HG03103 (cell line): ENCODE measurements around the gene SLC49A3.
"Not testable (repeated sequence)": the region's sequence is repeated elsewhere in the genome, so short reads cannot be mapped to it uniquely, and the experiment has no call there.

Experiments used
- ATAC-seq: cut with Tn5 transposase; IDR thresholded peaks from one replicate; pipeline ENCODE4 v1.9.1; 2021; ENCODE audit warnings: low read depth; ENCODE audit not compliant: unreplicated experiment

Gene SLC49A3

DNA sequence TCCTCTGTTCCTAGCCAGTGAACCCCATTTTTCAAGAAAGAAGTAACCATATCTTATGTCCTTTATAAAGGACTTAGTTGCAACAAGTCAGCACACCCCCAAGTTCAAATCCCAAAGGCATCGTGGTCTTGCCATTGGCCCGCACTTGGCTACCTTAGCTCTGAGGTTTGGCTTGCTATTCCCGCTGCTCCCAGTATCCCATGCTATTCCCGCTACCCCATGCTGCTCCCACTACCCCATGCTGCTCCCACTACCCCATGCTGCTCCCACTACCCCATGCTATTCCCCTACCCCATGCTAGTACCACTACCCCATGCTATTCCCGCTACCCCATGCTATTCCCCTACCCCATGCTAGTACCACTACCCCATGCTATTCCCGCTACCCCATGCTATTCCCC is 20.7 kb downstream of the SLC49A3 start:
- not testable (repeated sequence) for ATAC-seq

DNA sequence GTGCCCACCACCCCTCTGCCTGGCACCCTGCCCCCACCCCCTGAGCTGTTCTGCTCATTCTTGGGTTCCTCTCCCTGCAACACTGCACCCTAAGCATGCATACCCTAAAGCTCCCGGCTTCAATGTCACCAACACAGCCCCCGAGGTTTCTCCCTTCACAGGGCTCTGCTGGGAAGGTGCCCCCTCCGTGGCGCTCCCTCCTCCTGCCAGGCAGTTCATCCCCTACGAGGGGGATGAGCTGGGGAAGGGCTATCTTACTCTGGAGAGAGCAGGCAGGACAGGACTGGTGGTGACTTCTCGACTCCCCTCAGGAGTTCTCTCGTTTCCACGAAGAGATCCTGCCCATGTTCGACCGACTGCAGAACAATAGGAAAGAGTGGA is 21.4 kb downstream of the SLC49A3 start:
- no peak for ATAC-seq

DNA sequence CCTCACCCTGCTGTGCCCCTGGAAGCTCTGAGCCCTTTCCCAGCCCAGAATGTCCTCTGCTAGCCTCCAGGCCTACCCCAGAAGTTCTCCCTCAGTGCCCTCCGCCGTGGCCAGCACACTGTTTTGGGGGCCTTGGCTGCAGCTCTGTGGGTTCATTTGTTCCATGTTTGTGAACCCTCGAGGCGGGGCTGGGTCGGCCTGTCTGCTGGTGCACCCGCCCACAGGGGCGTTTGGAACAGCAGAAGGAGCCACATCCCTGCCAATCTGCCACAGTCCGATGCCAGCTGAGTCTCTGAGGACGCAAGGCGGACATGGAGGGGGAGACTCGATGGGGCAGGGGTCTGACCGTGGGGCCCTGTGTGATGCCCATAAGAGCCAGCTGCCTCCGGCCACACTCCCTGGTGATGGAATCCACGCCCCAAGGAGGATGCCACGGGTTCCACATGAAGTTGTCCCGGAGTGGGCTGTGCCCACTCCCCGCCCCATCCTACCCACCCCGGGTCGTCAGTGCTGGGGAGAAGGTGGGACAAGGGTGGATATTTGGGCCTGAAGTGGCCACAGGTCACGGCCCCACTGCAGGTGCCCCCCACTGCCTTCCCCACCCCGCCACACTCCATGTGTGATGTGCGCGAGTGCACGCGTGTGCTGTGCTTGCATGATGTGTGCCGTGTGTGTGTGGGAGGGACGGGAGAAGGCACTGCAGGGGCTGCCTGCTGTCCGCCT is 22.0 kb downstream of the SLC49A3 start:
- ATAC-seq = no peak

DNA sequence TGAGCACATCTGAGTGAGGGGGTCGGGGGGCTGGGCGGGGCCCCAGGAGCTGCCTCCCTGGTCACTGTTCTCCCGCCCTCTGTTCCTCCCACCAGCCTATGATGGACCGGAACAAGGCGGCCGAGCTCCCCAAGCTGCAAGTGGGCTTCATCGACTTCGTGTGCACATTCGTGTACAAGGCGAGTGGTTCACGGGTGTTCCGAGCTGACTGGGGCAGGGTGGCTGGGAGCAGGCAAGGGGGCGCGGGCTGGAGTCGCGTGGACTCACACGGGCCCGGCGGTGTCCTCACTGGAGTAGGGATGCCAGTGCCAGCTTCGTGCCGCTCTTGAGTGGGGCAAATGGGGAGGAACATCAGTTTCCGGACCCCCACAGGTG is 22.5 kb downstream of the SLC49A3 start:
- no peak for ATAC-seq

DNA sequence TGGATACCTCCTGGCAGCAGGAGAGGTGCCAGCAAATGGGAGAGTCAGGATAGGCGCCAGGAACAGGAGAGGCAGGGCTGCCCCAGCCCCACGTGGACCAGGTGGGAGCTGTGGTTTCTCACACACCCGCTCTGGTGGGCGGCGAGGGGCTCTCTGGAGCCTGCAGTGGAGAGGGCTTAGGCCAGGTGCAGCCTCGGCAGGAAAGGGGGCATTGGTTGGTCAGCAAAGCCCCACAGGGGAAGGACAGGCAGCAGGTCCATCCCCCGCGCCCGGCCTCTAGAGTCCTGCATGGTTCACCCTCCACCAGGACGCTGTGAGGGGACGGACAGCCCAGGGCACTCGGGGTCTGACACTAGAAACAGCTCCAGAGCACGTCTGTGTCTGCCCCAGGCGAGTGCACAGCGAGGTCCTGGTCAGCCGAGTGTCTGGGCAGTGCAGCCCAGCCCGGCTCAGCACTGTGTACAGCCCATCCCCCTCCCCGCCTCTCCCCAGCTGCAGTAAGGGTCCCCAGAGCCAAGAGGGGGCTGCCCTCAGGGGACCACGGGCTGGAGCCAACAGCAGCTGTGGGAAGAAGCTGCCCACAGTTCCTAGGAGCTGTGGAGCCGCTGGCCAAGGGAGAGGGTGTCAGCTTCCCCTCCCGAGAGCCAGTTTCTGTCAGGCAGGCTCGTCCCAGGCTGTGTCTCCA is 23.1 kb downstream of the SLC49A3 start:
- no peak for ATAC-seq

DNA sequence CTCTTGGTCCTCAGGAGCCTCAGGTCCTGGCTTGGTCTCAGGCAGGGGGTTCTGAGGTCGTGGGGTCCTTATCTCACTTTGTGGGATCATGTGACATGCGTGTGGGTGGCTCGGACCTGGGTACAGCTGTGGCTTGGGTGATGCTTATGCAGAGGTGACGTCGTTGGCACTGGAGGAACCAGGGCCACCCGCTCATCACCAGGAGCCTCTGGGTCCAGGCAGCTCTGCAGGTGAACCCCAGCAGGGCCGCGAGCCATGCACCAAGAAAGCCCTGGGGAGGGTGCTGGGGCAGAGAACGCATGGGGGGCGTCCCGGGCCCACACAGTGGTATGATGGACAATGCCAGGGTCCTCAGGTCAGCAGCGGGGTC is 23.6 kb downstream of the SLC49A3 start:
- no peak for ATAC-seq

DNA sequence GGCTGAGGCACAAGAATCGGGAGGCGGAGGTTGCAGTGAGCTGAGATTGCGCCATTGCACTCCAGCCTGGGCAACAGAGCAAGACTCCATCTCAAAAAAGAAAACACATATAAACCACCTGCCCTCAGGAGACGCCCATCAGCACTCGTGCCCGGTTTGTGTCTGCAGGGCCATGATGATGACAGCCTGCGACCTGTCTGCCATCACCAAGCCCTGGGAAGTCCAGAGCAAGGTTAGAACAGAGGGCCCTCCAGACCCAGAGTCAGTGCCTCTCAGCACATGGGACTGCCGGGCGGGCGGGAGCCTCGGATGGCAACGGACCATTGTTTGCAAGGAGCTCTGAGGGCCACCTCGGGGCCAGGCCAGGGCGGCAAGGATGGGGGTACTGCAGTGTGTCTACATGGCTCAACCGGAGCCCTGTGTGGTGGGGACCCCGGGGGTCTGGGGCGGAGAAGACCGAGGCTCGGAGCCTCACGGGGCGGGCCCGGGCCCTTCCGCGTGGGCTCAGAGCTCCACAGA is 24.2 kb downstream of the SLC49A3 start:
- no peak for ATAC-seq

DNA sequence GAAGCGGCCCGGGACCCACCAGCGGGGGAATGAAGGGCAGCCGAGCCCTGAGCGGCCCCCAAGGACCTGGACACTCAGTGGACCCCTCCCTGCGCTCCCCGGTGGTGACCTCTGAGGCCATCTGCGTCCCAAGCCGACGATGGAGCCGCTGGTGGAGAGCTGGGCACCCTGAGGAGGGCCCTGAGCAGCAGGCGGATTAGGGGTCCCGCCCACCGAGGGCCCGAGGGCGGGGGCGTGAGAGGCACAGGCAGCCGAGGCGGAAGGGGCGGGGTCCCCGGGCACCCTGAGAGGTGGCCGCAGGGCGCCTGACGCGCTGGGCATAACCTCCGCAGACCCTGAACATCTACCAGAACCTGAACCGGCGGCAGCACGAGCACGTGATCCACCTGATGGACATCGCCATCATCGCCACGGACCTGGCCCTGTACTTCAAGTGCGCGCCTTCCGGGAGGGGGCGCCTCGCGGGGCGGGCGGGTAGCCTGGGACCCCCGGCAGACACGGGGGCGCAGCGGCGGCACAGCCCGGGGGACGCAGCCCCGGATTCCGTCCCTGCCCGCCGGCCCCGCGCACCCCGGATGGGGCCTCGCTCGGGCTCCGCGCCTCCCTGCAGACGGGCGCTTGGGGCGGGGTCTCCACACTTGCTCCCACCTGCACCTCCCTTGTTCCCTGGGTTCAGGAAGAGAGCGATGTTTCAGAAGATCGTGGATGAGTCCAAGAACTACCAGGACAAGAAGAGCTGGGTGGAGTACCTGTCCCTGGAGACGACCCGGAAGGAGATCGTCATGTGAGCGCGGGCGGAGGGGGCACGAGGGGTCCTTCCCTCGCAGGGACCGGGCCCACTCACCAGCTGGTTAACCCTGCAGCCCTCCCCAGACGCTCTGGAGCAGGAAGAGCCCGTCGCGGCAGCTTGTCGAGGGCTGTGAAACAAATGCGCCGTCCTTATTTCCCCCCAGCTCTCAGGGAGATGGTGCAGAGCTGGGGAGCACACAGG is 25.2 kb downstream of the SLC49A3 start:
- ATAC-seq = peak; percentile 66

DNA sequence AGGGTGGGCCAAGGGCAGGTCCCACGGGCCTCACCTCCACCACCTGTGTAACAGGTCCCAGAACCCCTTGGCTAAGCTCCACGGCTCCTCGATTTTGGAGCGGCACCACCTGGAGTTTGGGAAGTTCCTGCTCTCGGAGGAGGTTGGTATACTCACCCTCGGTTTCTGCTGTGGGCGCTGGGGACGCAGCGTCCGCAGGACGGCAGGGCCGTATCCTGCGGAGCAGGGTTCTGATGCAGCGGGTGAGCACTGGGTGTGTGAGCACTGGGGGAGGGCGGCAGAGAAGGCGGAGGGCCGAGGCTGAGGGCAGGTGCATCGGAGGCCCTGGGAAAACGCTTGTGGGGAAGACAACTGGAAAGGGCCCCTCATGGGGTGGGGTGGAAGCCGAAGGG is 25.9 kb downstream of the SLC49A3 start:
- no peak for ATAC-seq

DNA sequence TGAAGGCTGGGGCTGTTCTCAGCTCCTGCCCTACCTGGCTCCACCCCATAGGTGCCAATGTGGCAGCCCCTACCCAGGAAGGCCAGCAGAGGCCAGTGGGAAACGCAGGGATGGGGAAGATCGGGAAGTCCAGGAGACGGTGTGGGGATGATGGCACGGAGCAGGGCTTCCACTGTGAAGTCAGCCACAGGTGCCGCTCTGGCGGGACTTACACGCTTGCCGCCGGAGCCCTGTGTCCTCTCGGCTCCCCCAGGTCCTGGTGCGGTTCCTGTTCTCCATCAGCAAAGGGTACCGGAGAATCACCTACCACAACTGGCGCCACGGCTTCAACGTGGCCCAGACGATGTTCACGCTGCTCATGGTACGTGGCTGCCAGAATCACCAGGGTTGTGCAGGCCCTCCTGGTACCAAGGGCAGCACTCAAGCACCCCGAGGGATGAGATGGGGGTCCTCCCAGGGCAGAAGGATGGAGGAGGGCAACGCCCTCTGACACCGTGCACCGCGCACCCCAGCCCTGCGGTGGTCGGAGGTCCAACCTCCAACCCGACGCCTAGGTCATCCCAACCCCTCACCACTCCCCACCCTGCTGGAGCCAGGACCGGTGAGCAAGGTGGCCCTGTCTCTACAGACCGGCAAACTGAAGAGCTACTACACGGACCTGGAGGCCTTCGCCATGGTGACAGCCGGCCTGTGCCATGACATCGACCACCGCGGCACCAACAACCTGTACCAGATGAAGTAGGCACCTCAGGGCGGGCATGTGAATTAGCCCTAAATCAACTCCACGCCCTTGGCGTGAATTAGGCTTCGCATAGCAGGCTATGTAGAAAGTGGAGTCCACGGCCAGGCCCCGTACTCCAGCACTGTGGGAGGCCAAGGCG is 26.8 kb downstream of the SLC49A3 start:
- no peak for ATAC-seq

DNA sequence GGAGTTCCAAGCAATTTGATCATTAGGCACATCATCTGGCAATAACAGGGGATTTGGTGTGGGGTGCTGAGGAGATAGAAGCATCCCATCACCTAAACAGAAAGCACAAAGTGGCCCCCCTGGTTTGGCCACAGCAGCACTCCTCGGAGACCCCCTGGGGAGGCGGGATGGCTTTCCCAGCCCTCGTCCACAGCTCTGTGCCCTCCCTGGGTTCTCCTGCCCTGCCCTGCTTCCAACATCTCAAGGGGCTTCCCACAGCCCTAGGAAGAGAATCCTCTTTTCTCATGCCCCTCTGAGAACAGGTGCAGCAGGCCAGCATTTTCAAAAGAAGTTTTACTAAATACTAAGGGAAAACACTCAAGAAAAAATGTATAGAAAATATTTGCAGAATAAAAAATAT is 27.7 kb downstream of the SLC49A3 start:
- ATAC-seq = no peak

DNA sequence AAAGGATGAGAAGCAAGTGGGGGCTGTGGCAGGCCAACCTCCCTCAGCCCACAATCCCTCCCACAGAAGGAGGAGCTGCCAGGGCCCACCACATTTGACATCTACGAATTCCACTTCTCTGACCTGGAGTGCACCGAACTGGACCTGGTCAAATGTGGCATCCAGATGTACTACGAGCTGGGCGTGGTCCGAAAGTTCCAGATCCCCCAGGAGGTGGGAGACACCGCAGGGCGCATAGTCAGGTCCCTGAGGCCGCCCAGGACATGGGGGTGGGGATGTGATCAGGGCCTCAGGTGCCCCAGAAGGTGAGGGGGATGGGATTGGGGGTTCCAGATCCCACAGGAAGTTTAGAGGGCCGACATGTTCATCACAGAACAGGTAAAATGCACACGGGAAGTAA is 28.6 kb downstream of the SLC49A3 start:
- no peak for ATAC-seq

DNA sequence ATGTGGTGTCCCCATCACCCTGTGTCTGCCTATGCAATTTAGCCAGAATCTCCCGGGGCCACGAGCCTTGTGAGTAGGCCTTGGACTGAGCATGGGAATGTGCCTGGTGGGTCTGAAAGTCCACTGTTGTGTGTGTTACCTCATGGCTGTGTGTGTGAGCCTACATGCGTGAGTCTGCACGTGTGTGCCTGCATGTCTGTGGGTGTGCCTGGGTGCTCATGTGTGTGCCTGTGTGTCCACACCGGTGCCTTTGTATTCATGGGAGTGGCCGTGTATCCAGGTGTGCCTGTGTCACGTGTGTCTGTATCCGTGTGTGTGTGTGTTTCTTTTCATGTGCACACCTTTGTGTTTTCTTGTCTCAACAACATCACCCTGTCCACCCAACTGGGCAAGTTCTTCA is 29.1 kb downstream of the SLC49A3 start:
- ATAC-seq = no peak

DNA sequence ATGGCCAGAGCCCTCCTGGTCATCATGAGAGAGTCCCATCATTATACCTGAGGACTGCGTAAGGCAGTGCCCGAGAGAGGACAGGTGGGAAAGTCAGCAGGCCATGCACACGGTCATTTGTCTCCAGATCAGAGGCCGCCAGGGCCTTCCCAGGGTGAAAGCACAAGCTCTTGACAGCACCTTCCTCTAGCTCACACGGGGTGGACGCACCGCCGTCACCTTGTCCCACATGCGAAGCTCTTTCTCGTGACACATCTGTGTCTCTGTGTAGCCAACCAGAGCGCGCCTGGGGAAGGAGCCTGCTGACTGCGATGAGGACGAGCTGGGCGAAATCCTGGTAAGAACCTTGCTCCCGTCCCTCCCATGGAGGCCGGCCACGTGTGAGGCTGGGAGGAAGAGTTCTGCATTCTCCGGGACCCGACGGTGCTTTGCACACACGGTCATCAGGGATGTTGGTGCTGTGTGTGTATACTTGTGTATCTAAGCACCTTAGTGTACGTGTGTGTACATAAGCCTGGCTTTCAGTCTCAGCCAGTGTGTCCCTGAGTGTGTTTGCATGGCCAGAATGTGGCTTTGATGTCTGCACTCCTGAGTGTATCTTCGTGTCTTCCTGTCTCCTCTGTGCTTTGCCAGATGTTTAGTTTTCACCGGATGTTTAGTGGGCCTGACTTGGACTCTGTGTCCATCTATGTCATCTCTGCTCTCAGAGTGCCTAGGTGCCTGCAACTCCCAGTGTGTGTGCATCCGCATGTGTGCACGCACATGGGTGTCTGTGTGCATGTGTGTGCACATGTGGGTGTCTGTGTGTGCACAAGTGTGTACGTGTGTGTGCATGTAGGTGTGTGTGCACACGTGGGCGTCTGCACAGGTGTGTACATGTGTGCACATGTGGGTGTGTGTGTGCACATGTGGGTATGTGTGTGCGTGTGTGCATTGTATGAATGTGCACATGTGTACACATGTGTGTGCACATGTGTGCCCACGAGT is 30.0 kb downstream of the SLC49A3 start:
- no peak for ATAC-seq

DNA sequence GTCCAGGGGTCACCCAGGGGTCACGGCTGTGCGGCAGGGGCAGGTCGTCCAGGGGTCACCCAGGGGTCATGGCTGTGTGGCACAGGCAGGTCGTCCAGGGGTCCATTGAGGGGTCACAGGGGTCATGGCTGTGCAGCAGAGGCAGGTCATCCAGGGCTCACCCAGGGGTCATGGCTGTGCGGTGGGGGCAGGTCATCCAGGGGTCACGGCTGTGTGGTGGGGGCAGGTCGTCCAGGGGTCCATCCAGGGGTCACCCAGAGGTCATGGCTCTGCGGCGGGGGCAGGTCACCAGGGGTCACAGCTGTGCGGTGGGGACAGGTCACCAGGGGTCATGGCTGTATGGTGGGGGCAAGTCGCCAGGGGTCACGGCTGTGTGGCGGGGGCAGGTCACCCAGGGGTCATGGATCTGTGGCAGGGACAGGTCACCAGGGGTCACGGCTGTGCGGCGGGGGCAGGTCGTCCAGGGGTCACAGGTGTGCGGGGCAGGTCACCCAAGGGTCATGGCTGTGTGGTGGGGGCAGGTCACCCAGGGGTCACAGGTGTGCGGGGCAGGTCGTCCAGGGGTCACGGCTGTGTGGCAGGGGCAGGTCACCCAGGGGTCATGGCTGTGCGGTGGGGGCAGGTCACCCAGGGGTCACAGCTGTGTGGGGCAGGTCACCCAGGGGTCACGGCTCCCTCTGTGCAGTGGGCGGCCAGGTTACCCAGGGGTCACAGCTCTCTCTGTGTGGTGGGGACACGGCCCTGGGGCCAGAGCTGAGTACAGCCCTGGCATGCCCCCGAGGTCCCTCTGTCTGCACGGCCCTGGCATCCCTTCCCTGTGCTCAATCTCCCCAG is 30.9 kb downstream of the SLC49A3 start:
- no peak for ATAC-seq

DNA sequence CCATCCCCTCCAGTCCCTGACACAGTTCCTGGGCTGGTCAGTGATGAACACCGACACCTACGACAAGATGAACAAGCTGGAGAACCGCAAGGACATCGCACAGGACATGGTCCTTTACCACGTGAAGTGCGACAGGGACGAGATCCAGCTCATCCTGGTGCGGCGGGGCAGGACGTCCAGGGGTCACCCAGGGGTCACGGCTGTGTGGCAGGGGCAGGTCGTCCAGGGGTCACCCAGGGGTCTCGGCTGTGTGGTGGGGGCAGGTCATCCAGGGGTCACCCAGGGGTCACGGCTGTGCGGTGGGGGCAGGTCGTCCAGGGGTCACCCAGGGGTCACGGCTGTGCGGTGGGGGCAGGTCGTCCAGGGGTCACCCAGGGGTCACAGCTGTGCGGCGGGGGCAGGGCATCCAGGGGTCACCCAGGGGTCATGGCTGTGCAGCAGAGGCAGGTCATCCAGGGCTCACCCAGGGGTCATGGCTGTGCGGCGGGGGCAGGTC is 31.6 kb downstream of the SLC49A3 start:
- ATAC-seq = no peak

DNA sequence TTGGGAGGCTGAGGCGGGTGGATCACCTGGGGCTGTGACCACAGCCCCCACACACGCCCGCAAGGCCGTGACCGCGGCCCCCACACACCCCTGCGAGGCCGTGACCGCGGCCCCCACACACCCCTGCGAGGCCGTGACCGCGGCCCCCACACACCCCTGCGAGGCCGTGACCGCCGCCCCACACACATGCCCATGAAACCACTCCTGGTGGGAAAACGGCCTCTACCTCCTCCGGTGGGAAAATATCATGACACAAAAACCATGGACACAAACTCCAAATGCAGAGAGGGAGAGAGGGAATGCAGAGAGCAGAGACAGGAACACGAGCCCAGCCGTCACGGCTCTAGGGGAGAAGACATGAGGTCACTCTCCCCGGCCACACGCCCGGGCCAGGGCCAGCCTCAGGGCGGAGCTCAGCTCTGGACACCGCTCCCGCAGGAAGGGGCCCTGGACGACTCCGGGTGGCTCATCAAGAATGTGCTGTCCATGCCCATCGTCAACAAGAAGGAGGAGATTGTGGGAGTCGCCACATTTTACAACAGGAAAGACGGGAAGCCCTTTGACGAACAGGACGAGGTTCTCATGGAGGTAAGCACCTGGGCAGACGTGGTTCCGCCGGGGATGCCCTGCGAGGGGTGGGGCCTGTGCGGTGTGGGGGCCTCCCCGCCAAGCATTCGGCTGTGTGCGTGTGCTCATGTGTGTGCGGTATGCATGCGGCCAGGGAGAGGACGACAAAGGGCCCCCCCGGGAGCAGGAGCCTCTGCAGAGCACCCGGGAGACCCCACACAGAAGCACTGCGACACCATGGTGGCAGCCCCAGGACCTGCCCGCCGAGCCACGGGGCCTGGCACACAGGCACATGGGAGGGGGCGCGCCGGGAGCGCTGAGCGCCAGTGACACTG is 32.3 kb downstream of the SLC49A3 start:
- ATAC-seq = no peak
